Uterus (tissue), 2 donors: ENCODE data around the gene PRKCG.

Source experiments
- CTCF ChIP-seq, 4 experiments: fragments of 200-600 bp in 2 of 4; fragments of 450-650 bp in 2 of 4; sonication (generic) in 2 of 4; IDR thresholded peaks; one replicate each; pipeline ENCODE4 v1.5.1; 2016 to 2019; ENCODE audit warnings: antibody characterized with exemption in 4 of 4, mild to moderate bottlenecking in 2 of 4, moderate library complexity in 1 of 4
- POLR2A ChIP-seq, 2 donors: fragments of 450-650 bp; IDR thresholded peaks; one replicate each; pipeline ENCODE4 v1.6.1; 2016; ENCODE audit warnings: antibody characterized with exemption in 2 of 2, mild to moderate bottlenecking in 1 of 2, moderate library complexity in 1 of 2

GRCh38 chr19:53942001-53942786 is 60.2 kb downstream of the PRKCG start:
- TF ChIP-seq CTCF (IDR thresholded peaks at IDR 0.05) (no peak), POLR2A (IDR thresholded peaks at IDR 0.05) (no peak)
